Head of caudate nucleus (tissue), 42 donors: Measurements from ENCODE around the gene SPRED1.

Experiments
- DNase-seq, 42 donors: peaks; one replicate each; pipeline versions ENCODE4 v3.0.0 to v3.0.0-alpha.2; 2020 to 2021; ENCODE audit warnings: mixed read lengths in 7 of 42
- intact Hi-C: fragments of 100-400 bp; cut with DNase I; formaldehyde crosslinking; loops from one replicate; pipeline ENCODE4 v1.15.0; 2022

Gene SPRED1

GRCh38 chr15:38252481-38253350, at the start of gene SPRED1:
Gene SPRED1, plus strand, starts transcription at chr15:38252836. Its CDS starts 350 bp downstream, at chr15:38253186.
- intact Hi-C loops, result loop anchor here (1.0 to 10.0 kb wide), 3 partner anchors 102 to 180 kb away; no protein-coding TSS in a partner anchor
- DNase-seq, result peak; percentile 23 to 87 (median 74)

DNA sequence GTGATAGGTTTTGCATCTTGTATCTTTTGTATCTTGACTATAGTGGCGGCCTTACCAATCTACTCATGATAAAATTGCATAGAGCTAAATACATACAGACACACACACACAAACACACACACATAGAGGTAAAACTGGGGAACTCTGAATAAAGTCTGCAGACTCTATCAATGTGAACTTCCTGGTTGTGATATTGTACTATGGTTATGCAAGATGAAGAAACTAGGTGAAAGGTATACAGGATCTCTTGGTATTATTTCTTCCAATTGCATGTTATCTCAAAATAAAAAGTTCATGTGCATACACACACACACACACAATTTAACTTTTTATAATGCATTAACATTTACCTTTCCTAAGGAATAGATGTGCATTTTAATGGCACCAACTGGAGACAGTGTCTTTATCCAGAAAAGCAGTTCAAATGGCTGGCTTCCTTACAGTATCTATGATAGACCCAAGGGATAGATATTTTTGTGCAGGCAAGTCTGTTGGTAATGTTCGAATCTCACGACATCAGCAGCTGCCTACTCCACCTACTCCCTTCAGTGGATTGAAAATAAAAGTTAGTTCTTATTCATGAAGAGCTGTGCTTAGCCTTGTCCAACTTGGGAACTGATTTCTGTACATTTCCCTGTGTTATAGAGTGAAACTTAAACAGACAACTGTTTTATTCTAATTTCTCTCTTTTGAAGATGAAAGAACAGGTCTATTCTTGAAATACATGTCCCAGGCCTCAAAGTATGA, 46.9 kb upstream of the SPRED1 start:
- DNase-seq, result peak in 5 of 42 donors; percentile 21 to 61 (median 35)
- intact Hi-C loops, result no loop called here

DNA sequence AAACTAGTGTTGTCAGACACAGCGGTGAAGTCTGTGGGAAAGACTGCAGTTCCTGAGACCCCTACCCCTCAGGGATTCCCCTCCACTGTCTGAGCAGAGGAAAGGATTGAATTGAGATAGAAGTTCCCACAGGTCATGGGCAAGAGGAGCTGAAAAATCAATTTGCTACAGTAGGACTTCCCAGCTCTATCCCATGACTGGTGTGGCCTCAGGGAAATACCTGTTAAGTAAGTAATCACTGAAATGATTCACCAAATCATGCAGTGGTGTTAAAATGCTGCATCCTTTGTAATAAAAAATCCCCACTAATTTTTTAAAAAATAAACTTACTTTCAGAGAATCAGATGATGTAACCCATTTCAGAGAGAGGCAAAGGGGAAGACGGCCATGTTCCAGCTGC, 45.0 kb upstream of the SPRED1 start:
- DNase-seq, result no peak
- intact Hi-C loops, result no loop called here

DNA sequence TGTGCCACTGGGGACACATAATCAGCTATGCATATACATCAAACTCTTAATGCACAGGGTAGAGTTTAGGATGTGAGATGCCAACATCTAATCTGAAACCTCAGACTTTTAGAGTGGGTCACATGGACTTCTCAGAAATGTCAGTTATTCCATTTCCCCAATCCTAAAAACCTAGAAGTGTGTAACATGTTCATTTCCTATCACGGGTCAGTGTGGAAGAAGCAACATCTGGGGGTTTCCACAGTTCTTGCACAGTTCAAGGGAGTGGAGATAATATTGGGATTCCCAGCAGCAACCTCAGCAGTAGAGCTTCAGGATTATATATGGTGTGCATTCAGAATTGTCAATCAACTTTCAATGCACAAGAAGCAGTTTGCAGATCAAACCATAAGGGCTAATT, 44.4 kb upstream of the SPRED1 start:
- no peak for DNase-seq
- intact Hi-C loops, result no loop called here

- no peak for DNase-seq
- intact Hi-C loops, result no loop called here
Measured at GRCh38 chr15:38208779-38209178, 43.9 kb upstream of the SPRED1 start.

- DNase-seq, result no peak
- intact Hi-C loops, result no loop called here
Measured at GRCh38 chr15:38211249-38211648, 41.4 kb upstream of the SPRED1 start.

GRCh38 chr15:38211811-38212210, 40.8 kb upstream of the SPRED1 start:
- intact Hi-C loops, result no loop called here
- DNase-seq, result no peak

DNA sequence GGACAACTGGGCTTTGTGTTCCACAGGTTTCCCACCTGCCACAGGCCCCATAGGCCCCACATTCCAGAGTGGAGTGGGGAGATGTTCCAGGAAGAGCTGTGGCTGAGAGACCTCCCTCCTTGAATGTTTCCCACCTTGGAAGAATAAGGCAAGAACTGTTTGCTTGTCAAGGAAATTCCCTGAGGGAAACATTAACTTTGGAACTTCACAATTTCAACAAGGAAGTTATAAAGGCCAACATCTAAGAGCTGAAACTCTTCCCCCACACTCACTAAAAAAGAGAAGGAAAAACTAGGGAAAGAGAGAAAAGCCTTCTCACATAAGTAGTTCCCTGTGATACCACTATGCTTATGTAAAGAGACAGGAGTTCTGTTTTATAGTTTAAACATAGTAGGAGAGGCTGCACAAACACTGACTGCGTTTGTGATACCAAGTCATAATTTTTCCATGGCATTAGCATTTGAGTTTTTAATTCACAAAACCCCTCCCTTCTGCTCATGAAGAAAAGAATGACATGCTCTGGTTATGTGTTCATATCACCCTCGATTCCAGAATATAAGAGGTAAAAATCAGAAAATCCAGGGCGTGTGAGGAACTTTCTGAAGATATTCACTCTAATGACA, 39.8 kb upstream of the SPRED1 start:
- intact Hi-C loops, result no loop called here
- DNase-seq, result no peak

GRCh38 chr15:38213356-38213755, 39.3 kb upstream of the SPRED1 start:
- DNase-seq, result no peak
- intact Hi-C loops, result no loop called here

- no peak for DNase-seq
- intact Hi-C loops, result no loop called here
Measured at GRCh38 chr15:38215707-38216106, 36.9 kb upstream of the SPRED1 start.

GRCh38 chr15:38216763-38217162, 35.9 kb upstream of the SPRED1 start:
- no peak for DNase-seq
- intact Hi-C loops, result no loop called here

GRCh38 chr15:38217191-38217595, 35.4 kb upstream of the SPRED1 start:
- intact Hi-C loops, result no loop called here
- DNase-seq, result no peak

DNA sequence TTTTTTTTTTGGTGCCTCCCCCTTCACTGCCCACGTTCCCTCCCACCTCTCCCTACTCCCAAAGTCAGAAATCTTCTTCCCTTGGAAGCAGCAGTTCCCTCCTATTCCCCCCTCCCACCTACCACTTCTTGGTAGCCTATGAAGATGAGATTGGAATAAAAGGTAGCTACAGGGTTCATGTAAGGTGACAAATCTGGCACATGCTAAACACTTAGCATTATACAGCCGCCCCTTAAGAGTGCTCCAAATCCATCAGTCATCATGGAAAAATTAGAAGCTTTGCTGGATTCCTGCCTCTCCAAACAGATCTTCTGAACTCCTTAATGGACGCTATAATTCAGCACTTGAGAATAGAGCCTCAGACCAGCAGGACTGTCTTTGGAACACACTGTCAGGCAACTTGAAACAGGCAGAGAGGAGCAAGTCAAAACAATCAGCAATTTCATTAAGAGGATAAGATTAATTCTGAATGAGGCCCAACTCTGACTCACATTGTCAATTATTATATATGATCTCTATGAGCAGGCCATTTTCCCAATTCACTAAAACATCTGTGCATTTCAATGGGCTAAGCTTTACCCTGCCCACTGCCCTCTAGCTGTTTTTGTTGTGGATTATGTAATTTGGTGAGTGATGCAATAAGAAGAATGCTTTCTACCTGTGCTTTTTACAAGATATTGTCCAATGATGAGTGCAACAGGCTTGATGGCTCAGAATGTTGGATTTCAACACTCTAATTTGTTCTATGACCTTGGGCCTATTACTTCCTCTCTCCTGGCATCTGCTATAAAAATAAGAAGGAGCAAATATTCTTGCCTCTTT, 34.6 kb upstream of the SPRED1 start:
- intact Hi-C loops, result no loop called here
- peak in 4 of 42 donors; percentile 23 to 37 (median 30) for DNase-seq

- intact Hi-C loops, result no loop called here
- peak in 5 of 42 donors; percentile 11 to 49 (median 29) for DNase-seq
Measured at GRCh38 chr15:38220606-38221273, 31.9 kb upstream of the SPRED1 start.

GRCh38 chr15:38224486-38224885, 28.1 kb upstream of the SPRED1 start:
- DNase-seq, result no peak
- intact Hi-C loops, result no loop called here

DNA sequence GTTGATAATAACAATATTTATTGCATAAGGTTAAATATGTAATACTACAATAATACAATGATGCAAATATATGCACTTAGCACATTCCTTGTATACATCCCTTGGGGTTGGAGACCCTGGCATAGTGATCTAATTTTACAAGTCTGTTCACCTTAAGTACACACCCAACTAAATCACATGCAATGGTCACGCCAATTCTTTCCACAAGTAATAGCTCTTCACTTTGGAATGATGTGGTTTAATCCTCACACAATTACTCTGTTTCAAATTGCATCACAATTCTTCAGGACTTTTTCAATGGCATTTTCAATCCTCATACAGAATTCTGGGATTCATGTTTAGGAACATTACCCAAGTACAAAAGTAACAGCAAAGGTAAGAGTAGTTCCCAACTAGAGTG, 27.3 kb upstream of the SPRED1 start:
- DNase-seq, result no peak
- intact Hi-C loops, result no loop called here

GRCh38 chr15:38226608-38227266, 25.9 kb upstream of the SPRED1 start:
- peak; percentile 8 to 93 (median 79) for DNase-seq
- intact Hi-C loops, result no loop called here

- DNase-seq, result no peak
Measured at GRCh38 chr15:38227941-38228340, 24.7 kb upstream of the SPRED1 start.

More at GRCh38 chr15:38227941-38228340, 24.7 kb upstream of the SPRED1 start:
- intact Hi-C loops, result no loop called here
